NCI-H226 (cell line): Measurements from ENCODE around the gene PDCD1.
"Not testable (repeated sequence)": the region's sequence is repeated elsewhere in the genome, so short reads cannot be mapped to it uniquely, and the experiment has no call there.

Experiments
- DNase-seq: peaks from one replicate; pipeline ENCODE4 v3.0.0-alpha.2; 2015

PDCD1 gene

DNA sequence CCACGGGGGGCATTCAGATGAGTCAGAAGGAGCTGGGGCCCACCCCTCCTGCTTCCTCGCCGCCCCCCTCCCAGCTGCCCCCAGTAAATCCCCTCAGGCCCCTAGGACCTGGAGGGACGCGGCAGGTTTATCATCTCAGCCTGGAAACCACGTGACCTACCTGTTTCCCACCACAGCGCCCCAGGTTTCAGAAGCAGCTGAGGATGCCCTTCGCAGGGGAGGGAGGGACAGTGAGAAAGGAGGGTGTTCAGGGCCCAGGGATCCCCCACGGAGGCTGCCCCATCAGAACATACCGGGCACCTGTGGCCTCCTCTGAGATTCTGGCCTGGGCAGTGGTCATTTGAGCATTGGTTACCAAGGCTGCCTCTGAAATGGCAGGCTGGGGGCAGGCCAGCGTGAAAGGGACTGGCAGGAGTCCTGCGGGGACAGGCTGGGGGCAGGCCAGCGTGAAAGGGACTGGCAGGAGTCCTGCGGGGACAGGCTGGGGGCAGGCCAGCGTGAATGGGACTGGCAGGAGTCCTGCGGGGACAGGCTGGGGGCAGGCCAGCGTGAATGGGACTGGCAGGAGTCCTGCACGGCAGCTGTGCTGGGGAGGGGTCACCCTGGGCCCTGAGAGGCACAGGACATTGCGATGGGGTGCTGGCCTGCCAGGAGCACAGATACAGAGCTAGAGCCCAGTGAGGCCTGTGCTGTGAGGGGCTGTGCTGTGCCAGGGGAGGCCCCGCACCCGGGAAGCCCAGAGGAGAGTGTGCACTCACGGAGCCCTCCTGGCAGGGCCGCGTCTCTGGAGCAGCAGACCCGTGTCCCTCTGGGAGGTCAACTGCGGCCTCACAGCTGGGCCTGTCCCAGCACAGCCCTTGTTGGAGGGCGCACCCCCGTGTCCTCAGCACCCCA is 48.1 kb downstream of the PDCD1 start:
- no peak for DNase-seq

DNA sequence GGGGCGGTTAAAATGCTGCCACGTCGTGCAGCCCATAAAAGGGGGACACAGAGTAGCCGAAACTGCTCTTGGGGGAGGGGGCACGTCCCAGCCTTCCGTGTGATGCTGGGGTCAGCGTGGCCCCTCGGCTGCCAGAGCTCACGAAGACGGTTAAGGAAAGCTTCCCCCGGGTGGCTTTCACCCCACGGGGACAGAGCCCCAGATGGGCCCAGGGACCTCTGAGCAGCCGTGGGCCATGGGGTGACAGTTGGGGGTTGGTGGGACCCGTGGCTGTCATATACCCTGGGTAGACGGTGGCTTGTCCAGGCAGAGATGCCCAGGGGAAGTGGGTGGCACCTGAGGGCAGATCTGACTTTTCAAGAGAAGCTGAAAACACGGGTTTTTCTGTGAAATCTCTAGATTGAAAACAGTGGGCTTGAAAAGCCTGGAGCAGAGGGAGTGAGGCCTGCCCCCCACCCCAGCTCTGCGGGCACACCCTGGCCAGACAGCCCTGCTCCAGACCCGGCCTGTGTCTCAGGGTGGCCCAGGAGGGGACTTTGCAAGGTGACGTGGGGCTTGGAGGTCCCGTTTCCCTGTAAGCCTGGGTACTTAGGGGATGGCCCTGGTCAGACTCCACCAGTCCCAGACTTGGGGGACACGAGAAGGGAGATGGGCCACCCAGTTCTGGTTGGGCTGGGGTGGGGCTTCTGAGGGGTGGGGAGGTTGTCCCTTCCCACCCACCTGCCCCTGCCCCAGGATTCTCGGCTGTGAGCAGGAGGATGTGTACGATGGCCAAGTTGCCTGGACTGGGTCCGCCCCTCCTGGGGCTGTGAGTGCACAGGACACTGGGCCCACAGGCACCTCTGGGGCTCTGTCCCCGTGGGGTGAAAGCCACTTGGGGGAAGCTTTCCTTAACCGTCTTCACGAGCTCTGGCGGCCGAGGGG is 49.0 kb downstream of the PDCD1 start:
- DNase-seq, result no peak

DNA sequence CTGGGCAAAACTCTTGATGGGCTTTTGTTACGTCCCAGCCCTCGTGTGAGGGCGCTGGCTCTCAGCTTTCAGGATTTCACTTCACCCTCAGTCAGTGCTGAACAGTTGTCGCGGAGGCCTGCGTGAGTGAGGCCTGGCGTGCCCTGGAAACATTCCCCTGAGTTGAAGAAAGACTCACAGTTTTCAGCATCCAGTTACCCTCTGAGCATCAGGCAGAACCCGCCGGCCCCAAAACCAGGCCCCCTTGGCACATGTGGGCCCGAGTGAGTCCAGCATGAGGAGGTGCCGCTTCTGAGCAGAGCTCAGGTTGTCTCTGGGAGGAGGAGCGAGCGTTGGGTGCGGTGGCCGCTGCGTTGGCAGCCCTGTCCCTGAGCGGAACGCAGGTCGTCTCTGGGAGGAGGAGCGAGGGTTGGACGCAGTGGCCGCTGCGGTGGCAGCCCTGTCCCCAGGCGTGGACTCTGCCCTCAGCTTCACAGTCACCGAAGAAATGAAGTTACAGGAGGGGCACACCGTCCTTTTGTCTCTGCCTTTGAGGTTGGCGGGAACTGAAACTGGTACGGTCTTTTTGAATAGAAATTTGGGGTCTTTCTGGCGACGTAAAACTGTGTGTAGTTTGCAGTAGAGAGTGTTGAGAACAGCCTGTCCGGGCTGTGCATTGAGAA is 49.8 kb downstream of the PDCD1 start, which contains the start of gene NEU4:
TSS of gene NEU4 (plus strand) at position 473 of the 662 bp plus-strand sequence. CDS start 5,292 bp downstream, outside the sequence.
- no peak for DNase-seq

- DNase-seq, result no peak
Measured at GRCh38 chr2:241808051-241808720, 50.5 kb downstream of the PDCD1 start.

DNA sequence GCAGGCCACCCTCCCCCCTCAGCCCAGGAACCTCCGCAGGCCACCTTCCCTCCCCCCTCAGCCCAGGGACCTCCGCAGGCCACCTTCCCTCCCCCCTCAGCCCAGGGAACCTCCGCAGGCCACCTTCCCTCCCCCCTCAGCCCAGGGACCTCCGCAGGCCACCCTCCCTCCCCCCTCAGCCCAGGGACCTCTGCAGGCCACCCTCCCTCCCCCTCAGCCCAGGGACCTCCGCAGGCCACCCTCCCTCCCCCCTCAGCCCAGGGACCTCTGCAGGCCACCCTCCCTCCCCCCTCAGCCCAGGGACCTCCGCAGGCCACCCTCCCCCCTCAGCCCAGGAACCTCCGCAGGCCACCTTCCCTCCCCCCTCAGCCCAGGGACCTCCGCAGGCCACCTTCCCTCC is 52.5 kb downstream of the PDCD1 start:
- DNase-seq, result not testable (repeated sequence)

DNA sequence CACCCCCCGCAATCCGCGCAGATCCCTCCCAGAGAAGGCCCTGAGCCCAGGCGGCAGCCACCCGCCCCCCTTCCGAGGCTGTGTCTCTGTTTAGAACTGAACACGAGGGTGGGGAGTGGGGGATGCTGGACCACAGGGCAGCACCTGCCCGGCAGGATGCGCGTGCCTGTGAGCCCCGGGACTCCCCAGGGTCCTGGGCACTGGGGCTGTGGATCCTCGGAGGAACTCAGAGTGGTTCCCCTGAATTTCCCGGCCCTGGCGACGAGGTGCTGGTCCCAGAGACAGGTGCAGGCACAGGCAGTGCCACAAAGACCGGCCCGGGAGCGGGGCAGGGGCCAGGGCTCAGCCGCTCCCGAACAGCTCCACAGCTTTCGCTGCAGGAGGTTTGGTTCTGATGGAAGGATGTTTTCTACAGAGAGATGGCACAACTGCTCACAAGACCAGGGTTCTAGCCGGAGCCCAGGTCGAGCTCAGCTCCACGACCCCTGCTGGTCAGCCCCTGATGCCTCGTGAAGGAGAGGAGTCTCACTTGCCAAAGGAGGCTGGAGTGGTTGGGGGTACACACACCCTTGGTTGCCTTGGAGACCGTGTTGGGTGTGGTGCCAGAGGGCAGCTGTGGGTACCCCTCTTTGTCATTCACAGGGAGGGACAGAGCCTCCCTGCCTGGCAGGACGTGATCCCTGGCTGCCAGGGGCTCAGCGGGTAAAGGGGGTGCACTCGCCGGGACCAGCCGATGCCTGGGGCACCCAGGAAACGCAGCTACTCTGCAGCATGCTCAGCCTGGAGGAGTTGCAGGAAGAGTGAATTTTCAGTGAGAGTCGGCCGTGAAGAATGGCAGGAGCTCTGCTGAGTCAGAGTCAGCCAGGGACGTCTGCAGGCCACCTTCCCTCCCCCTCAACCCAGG is 54.1 kb downstream of the PDCD1 start:
- peak; percentile 33 for DNase-seq

GRCh38 chr2:241803387-241804325 is 55.0 kb downstream of the PDCD1 start:
- no peak for DNase-seq

- DNase-seq, result no peak
Measured at GRCh38 chr2:241802421-241803318, 56.0 kb downstream of the PDCD1 start.

DNA sequence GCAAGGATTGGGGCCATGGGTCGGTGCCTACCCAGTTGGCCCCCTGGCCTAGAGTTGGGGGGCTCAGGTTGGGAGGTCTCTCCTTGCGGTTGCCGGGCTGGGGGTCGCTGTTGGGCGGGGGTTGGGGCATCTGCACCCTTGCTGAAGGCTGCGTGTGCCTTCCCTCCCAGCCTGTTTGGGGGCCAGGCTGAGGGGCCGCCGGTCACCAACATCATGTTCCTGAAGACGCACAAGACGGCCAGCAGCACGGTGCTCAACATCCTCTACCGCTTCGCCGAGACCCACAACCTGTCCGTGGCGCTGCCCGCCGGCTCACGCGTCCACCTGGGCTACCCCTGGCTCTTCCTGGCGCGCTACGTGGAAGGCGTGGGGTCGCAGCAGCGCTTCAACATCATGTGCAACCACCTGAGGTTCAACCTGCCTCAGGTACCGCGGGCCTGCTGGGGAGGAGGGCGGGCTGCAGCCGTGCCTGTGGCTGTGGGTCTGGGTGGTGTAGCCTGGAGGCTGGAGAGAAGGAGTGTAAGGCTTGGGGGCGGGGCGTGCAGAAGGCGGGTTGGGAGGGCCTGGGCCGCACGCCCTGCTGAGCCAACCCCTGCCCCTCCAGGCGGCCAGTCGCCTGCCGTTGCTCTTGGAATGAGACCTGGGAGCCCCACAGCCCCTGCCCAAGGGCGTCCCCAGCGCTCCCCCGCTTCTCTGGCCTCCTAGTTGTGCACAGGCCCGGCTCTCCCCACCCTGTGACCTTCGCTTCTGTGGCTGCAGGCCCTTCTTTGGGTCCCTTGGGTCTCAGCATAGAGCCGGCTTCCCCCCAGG is 56.9 kb downstream of the PDCD1 start:
- DNase-seq, result no peak

DNA sequence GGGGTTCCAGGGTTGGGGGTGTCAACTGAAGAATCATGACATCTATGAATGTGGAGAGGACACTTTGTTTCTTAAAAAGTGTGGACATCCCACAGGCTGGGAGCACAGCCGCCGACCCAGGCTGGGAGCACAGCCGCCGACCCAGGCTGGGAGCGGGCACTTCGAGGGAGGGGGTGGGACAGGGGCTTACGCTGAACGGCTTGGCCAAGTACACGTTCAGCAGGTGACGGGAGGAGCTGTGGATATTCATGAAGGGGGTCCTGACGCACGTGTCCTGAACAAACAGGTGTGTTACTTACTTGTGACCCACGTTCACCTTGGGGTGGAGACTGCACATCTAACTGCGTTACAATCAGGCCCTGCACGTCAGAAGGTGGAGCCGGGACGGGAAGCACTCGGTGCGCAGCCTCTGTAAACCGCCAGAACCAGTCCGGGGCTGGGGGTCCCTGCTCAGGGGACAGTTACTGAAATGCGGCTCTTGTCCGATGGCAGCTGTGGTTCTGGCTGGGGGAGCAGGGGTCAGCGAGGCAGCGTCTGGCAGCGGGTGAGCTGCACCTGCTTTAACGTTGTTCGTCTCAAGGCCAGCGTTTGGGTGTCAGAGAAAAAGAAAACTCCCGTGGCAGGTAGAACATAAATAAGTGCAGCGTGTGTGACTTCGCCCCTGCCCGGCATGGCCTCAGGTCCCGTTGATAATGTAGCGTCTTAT is 58.3 kb downstream of the PDCD1 start:
- DNase-seq, result not testable (repeated sequence)
